IPS DF 6.9 (cell line): ENCODE results near the gene FBLIM1.

ENCODE experiments used
- DNase-seq: peaks from one replicate; pipeline ENCODE4 v3.0.0-alpha.2; 2013; ENCODE audit warnings: low read depth, low spot score
- H3K27ac ChIP-seq: one replicate; pipeline ENCODE4 v1.5.1; 2013; ENCODE audit warnings: low read length, control low read depth
- H3K27me3 ChIP-seq: 2 replicates; pipeline ENCODE4 v1.6.1; 2013; ENCODE audit warnings: mild to moderate bottlenecking, low read length; ENCODE audit not compliant: control insufficient read depth, insufficient read depth
- H3K36me3 ChIP-seq: 2 replicates; pipeline ENCODE4 v1.6.1; 2013; ENCODE audit warnings: low read length; ENCODE audit not compliant: control insufficient read depth, insufficient read depth
- H3K4me1 ChIP-seq: 2 replicates; pipeline ENCODE4 v1.6.1; 2013; ENCODE audit warnings: low read length; ENCODE audit not compliant: control insufficient read depth, insufficient read depth
- H3K4me3 ChIP-seq: 2 replicates; pipeline ENCODE4 v1.5.1; 2013; ENCODE audit warnings: mild to moderate bottlenecking, low read length
- H3K9me3 ChIP-seq: 2 replicates; pipeline ENCODE4 v1.6.1; 2013; ENCODE audit warnings: low read length, inconsistent platforms; ENCODE audit not compliant: control insufficient read depth, insufficient read depth
- WGBS: extraction: QIAGEN DNeasy Blood & Tissue Kit; methylation state at CpG from one replicate; pipeline ENCODE4 v1.1.7; 2013; ENCODE audit warnings: mixed read lengths, missing lambda C conversion rate; ENCODE audit not compliant: insufficient read length, insufficient coverage; 5-methylcytosine and 5-hydroxymethylcytosine counted together

Gene FBLIM1

DNA sequence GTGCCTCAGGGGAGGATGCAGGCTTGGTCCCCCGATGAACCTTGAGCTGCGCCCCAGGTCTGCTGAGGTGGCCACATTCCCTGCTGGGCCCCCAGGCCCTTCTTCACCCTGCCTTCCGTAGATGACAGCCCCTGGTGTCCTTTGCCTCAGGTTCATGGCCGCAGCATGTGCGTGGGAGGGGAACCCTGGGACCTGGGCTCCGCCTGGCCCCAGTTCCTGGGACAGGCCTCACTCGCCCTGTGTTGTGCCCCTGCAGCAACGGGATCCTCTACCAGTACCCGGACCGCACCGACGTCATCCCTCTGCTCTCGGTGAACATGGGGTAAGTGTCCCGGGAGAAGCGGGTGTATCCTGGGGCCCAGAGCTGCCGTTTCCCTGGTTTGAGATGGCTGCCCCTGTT, 27.7 kb upstream of the FBLIM1 start:
- no peak overlapping the region for H3K27ac ChIP-seq
- no peaks in the 10 kb centered on the region for H3K27me3 ChIP-seq
- DNase-seq, result no peak
- peaks cover 29% of the 10 kb centered on the region for H3K36me3 ChIP-seq
- no CpG with 5 or more reads among the region's 16 CpGs for WGBS
- H3K9me3 ChIP-seq, result no peaks in the 10 kb centered on the region
- no peak overlapping the region for H3K4me3 ChIP-seq
- H3K4me1 ChIP-seq, result no peaks in the 10 kb centered on the region; the same call in 1 of the 2 replicates

DNA sequence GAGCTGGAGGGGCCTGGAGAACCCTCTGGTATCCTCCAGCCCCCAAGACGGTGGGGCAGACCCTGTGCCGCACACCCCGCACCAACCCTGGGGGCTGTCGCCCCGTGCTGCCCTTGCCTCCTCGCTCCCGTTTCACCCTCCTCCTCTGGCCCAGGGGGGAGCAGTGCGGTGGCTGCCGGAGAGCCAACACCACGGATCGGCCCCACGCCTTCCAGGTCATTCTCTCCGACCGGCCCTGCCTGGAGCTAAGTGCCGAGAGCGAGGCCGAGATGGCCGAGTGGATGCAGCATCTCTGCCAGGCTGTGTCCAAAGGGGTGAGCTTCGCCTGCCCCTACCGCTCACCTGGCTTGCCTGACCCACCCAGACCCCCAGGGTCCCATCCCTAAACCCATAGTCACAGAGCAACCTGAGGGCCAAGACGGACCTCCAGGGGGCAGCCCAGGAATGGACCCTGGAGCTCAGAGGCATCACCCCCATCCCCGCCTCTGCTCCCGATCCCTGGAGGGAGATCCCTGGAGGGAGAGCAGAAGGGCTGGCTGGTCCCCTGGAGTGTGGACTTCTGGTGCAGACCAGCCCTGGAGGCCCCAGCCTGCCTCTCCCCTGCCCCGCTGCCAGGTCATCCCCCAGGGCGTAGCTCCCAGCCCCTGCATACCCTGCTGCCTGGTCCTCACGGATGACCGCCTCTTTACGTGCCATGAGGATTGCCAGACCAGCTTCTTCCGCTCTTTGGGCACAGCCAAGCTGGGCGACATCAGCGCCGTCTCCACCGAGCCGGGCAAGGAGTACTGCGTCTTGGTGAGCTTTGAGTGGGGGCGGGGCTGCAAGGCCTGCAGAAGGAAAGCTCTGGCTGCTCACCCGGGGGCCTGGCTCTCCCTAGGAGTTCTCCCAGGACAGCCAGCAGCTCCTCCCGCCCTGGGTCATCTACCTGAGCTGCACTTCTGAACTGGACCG, 26.6 kb upstream of the FBLIM1 start:
- Histone ChIP-seq H3K27ac (no peak overlapping the region), H3K36me3 (peaks cover 26% of the 10 kb centered on the region), H3K27me3 (no peaks in the 10 kb centered on the region), H3K4me3 (no peak overlapping the region), H3K9me3 (no peaks in the 10 kb centered on the region), H3K4me1 (peaks cover 2% of the 10 kb centered on the region; the same call in 1 of the 2 replicates)
- no peak for DNase-seq
- no CpG with 5 or more reads among the region's 39 CpGs for WGBS

DNA sequence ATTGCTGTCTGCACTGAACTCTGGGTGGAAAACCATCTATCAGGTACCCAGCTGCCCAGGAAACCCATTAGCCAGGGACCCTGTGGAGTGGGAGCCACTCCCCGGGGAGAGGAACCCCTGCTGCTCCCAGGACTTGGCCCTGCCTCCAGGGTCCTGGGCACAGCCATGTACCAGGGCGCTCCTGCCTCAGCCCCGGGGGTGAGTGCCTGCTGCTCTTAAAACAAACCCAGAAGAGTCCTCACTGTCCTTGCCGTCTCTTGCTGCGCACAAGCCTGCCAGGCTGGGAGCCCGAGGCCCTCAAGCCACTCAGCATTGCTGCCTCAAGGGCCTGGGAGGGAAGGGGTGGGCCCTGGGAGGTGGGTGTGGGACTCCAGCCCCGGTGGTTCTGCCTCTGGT, 25.9 kb upstream of the FBLIM1 start:
- no CpG with 5 or more reads among the region's 7 CpGs for WGBS
- H3K36me3 ChIP-seq, result peaks cover 23% of the 10 kb centered on the region
- H3K27me3 ChIP-seq, result no peaks in the 10 kb centered on the region
- no peak for DNase-seq
- peaks cover 2% of the 10 kb centered on the region; the same call in 1 of the 2 replicates for H3K4me1 ChIP-seq
- H3K27ac ChIP-seq, result no peak overlapping the region
- no peak overlapping the region for H3K4me3 ChIP-seq
- H3K9me3 ChIP-seq, result no peaks in the 10 kb centered on the region

DNA sequence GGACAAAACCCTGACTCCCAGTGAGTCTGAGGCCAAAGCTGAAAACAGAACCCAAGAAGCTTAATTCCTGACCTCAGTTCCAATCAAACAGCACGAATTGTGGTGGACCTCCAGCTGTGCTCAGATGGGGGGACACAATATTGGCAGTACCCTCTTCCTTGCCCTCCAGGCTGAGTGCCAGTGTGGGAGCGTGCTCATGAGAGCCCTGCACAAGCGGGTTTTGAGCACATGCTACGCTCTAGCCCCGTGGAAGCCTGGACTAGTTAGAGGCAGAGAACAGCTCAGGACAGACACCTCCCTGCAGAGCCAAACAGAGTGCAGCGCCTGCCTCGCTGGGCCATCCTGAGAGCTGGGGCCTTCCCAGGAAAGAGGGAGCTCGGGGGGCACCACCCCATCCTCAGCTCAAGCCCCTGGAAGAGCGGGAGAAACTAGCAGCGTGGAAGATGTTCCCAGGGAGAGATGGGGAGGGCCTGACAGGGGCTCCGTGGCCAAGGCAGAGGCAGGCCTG, 25.3 kb upstream of the FBLIM1 start:
- H3K9me3 ChIP-seq, result no peaks in the 10 kb centered on the region
- H3K4me1 ChIP-seq, result peaks cover 2% of the 10 kb centered on the region; the same call in 1 of the 2 replicates
- DNase-seq, result no peak
- no peaks in the 10 kb centered on the region for H3K27me3 ChIP-seq
- H3K36me3 ChIP-seq, result peaks cover 18% of the 10 kb centered on the region
- no peak overlapping the region for H3K27ac ChIP-seq
- no peak overlapping the region for H3K4me3 ChIP-seq
- no CpG with 5 or more reads among the region's 11 CpGs for WGBS

DNA sequence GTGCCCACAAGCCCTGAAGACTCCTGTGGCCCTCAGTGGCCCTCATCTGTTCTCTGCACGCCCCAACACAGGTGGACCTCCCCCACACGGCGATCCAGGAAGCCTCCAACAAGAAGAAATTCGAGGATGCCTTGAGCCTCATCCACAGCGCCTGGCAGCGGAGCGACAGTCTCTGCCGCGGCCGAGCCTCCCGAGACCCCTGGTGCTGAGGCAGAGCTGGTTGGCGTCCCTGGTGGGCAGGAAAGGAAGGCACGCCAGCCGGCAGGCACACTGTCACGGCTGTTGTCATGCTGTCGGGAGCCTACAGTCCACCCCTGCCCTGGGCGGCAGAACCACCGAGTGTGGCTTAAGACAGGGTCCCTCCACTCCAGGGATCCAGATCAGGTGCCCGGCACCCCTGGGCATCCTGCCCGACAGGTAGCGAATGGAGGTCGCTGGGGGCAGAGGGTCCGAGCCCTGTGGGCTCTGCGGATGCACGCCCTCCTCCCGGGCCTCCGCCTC, 24.8 kb upstream of the FBLIM1 start:
- Histone ChIP-seq H3K27ac (no peak overlapping the region), H3K4me3 (no peak overlapping the region), H3K27me3 (no peaks in the 10 kb centered on the region), H3K4me1 (peaks cover 2% of the 10 kb centered on the region; the same call in 1 of the 2 replicates), H3K9me3 (no peaks in the 10 kb centered on the region), H3K36me3 (peaks cover 17% of the 10 kb centered on the region)
- no CpG with 5 or more reads among the region's 27 CpGs for WGBS
- no peak for DNase-seq

DNA sequence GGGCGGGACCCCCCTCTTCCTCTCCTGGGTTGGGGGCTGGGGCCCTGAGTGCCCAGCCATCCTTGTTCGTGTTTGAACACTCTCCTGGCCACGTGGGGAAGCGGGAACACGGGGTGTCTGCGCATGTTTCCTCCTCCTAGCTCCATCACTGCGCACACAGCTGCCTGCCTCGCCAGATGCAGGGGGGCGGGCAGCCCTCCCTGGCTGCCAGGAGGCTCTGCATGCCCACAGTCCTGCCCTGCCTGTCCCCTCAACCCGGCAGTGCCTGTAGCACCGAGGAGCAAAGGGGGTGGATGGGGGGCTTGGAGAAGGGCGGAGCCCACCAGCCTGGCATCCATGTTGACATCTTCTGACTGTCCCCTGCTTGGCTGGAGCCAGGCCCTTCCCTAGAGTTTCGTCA, 24.3 kb upstream of the FBLIM1 start:
- DNase-seq, result no peak
- WGBS, result no CpG with 5 or more reads among the region's 13 CpGs
- Histone ChIP-seq H3K36me3 (peaks cover 15% of the 10 kb centered on the region), H3K27ac (no peak overlapping the region), H3K27me3 (no peaks in the 10 kb centered on the region), H3K4me1 (peaks cover 2% of the 10 kb centered on the region; the same call in 1 of the 2 replicates), H3K9me3 (no peaks in the 10 kb centered on the region), H3K4me3 (no peak overlapping the region)

DNA sequence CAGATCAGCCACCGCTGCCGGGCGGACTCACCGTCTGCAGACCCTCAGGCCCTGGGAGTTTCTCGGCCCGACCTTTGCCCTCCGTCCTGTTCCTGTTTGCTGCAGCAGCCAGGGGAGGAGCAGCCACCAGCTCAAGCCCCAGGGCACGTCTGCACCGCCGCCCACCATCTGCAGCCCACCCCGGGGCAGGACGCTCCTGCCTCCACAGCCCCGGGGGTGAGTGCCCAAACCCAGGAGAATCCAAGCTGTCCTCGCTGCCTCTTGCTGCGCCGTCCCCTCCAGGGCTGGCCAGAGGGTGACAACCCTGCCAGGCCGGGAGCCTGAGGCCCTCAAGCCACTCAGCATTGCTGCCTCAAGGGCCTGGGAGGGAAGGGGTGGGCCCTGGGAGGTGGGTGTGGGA, 23.7 kb upstream of the FBLIM1 start:
- H3K27me3 ChIP-seq, result no peaks in the 10 kb centered on the region
- WGBS, result no CpG with 5 or more reads among the region's 17 CpGs
- no peak for DNase-seq
- H3K27ac ChIP-seq, result no peak overlapping the region
- peaks cover 2% of the 10 kb centered on the region; the same call in 1 of the 2 replicates for H3K4me1 ChIP-seq
- no peaks in the 10 kb centered on the region for H3K9me3 ChIP-seq
- H3K36me3 ChIP-seq, result peaks cover 13% of the 10 kb centered on the region; the same call in 1 of the 2 replicates
- H3K4me3 ChIP-seq, result no peak overlapping the region

DNA sequence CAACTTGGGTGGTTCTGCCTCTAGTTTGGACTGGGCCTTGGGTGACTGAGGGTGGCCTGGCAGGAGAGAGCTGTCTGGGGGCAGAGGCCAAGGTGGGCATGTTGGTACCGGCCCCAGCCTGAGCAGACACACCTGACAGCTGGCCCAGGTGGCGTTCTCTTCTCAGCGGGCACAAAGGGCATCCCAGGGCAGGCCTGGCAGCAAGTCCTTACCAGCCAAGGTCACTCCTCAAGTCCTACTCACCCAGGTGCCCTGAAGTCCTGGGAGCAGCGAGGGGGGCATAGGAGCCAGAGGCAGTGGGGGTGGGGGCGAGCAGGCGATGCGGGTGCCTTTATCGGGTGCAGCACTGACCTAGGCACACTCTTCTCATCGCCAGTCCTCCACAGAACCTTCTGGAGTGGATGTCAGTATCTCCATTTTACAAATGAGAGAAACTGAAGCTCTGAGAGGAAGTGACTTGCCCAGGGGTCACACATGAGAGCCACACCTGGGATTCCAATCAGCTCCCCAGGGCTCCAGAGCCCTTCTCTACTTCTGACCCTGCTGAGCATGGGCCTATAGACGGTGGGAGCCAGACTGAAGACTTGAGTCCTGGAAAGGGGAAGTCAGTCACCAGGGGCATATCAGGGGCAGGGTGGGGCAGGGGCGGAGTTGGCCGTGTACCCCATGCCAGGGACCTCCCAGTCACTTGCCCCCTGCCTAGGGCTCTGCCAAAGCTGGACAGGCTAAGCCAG, 23.1 kb upstream of the FBLIM1 start:
- H3K27ac ChIP-seq, result no peak overlapping the region
- H3K36me3 ChIP-seq, result peaks cover 13% of the 10 kb centered on the region; the same call in 1 of the 2 replicates
- H3K27me3 ChIP-seq, result no peaks in the 10 kb centered on the region
- DNase-seq, result no peak
- no peak overlapping the region for H3K4me3 ChIP-seq
- no CpG with 5 or more reads among the region's 12 CpGs for WGBS
- H3K4me1 ChIP-seq, result peaks cover 2% of the 10 kb centered on the region; the same call in 1 of the 2 replicates
- H3K9me3 ChIP-seq, result no peaks in the 10 kb centered on the region

DNA sequence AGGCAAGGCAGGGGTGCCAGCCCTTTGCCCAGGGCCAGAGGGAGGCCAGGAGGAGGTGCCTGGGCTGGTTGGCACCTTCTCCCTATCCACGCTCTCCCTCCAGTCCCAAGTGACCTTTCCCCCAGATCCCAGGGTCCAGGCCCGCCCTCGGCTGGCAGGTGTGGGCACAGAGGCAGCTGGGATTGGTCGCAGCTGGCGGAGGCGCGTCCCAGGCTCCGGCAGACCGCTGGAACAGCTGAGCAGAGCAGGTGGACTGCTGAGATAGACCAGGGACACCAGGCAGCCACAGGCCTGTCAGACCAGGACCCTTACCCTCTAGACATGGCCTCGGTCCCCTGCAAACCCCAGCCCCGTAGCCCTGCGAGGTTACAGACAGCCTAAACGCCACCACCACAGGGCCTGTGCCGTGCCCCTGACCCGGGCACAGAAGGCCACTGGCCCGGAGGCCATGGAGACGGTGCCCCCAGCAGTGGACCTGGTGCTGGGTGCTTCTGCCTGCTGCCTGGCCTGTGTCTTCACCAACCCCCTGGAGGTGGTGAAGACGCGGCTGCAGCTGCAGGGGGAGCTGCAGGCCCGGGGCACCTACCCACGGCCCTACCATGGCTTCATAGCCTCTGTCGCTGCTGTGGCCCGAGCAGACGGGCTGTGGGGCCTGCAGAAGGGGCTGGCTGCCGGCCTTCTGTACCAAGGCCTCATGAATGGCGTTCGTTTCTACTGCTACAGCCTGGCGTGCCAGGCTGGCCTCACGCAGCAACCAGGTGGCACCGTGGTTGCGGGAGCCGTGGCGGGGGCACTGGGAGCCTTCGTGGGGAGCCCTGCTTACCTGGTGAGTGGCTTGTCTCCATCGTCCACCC, 22.3 kb upstream of the FBLIM1 start, which contains the start of gene SLC25A34:
Gene SLC25A34 (plus strand): TSS at position 221 of the 854 bp plus-strand sequence. CDS start 228 bp downstream, at position 449.
- no peaks in the 10 kb centered on the region for H3K27me3 ChIP-seq
- no CpG with 5 or more reads among the region's 35 CpGs for WGBS
- no peak within 1 kb of the TSS for H3K27ac ChIP-seq
- DNase-seq, result no peak
- H3K36me3 ChIP-seq, result peaks cover 8% of the 10 kb centered on the region; the same call in 1 of the 2 replicates
- no peaks in the 10 kb centered on the region for H3K9me3 ChIP-seq
- H3K4me1 ChIP-seq, result peaks cover 2% of the 10 kb centered on the region; the same call in 1 of the 2 replicates
- H3K4me3 ChIP-seq, result no peak within 1 kb of the TSS
